ENCODE measurements around the gene RNF121.
A peak's percentile ranks its signal among the peaks of the same experiment; 100 is the strongest.
"Not testable (repeated sequence)": the region's sequence is repeated elsewhere in the genome, so short reads cannot be mapped to it uniquely, and the experiment has no call there.

The RNF121 gene

GRCh38 chr11:71928737-71929443 lies at the start of gene RNF121:
TSS of gene RNF121 (plus strand) at chr11:71929046. CDS start at chr11:71929062, 16 bp downstream.
- peak; percentile 98 for DNase-seq (ENCODE audit: low spot score)

GRCh38 chr11:71885806-71886205 lies 43.0 kb upstream of the RNF121 start:
- not testable (repeated sequence) for DNase-seq (ENCODE audit: low spot score)

GRCh38 chr11:71888335-71889010 lies 40.4 kb upstream of the RNF121 start:
- not testable (repeated sequence) for DNase-seq (ENCODE audit: low spot score)

GRCh38 chr11:71889181-71889872 lies 39.5 kb upstream of the RNF121 start:
- DNase-seq (ENCODE audit: low spot score), result not testable (repeated sequence)

GRCh38 chr11:71895961-71896360 lies 32.9 kb upstream of the RNF121 start:
- DNase-seq (ENCODE audit: low spot score), result no peak

GRCh38 chr11:71901137-71901536 lies 27.7 kb upstream of the RNF121 start:
- not testable (repeated sequence) for DNase-seq (ENCODE audit: low spot score)

GRCh38 chr11:71908218-71908617 lies 20.6 kb upstream of the RNF121 start:
- no peak for DNase-seq (ENCODE audit: low spot score)

- not testable (repeated sequence) for DNase-seq (ENCODE audit: low spot score)
Measured at GRCh38 chr11:71910775-71911174, 18.1 kb upstream of the RNF121 start.

- not testable (repeated sequence) for DNase-seq (ENCODE audit: low spot score)
Measured at GRCh38 chr11:71911321-71911985, 17.4 kb upstream of the RNF121 start.

- DNase-seq (ENCODE audit: low spot score), result not testable (repeated sequence)
Measured at GRCh38 chr11:71911986-71912340, 16.9 kb upstream of the RNF121 start.

GRCh38 chr11:71913756-71914526 lies 14.9 kb upstream of the RNF121 start:
- peak; percentile 55 for DNase-seq (ENCODE audit: low spot score)

GRCh38 chr11:71914617-71915189 lies 14.1 kb upstream of the RNF121 start:
- DNase-seq (ENCODE audit: low spot score), result no peak

- DNase-seq (ENCODE audit: low spot score), result peak; percentile 11
Measured at GRCh38 chr11:71917646-71918140, 11.2 kb upstream of the RNF121 start.

- DNase-seq (ENCODE audit: low spot score), result peak; percentile 88
Measured at GRCh38 chr11:71927820-71928736, 768 bp upstream of the RNF121 start, which contains the start of gene XNDC1N. TSS of gene XNDC1N (minus strand) at chr11:71928594. CDS start at chr11:71923353, 5,241 bp downstream.

- DNase-seq (ENCODE audit: low spot score), result no peak
Measured at GRCh38 chr11:71929491-71929890, 645 bp downstream of the RNF121 start.

GRCh38 chr11:71930556-71931244 lies 1.9 kb downstream of the RNF121 start:
- DNase-seq (ENCODE audit: low spot score), result no peak

- DNase-seq (ENCODE audit: low spot score), result no peak
Measured at GRCh38 chr11:71931245-71931602, 2.4 kb downstream of the RNF121 start.

- no peak for DNase-seq (ENCODE audit: low spot score)
Measured at GRCh38 chr11:71933141-71933933, 4.5 kb downstream of the RNF121 start.

All from AG08395 (cell line).